ENCODE data around the gene JAKMIP2. TPM values are rescaled to one million over a fixed set of nuclear protein-coding genes. Genes with fewer than 3 reads are reported as not detected.

JAKMIP2 gene
- total and polyA plus RNA-seq, 4 donors, result 0.93 to 3.8 (median 2.1) TPM

- ATAC-seq (ENCODE audit: insufficient read depth, low FRiP score) (no peak), DNase-seq (no peak)
- H3K4me3 ChIP-seq, result no peak overlapping the region
- H3K9me3 ChIP-seq (ENCODE audit: control insufficient read depth in 4 of 4, insufficient read depth in 3 of 4, low read length in 3 of 4), result no peaks in the 10 kb centered on the region
- no peak overlapping the region for H3K9ac ChIP-seq (ENCODE audit: insufficient read depth in 1 of 2, low read length in 2 of 2)
- no peak for TF ChIP-seq CTCF (IDR thresholded peaks at IDR 0.05; ENCODE audit: control extremely low read depth, extremely low read depth)
- H3K27ac ChIP-seq (ENCODE audit: low read depth in 1 of 2, low read length in 1 of 2), result no peak overlapping the region
- H3K27me3 ChIP-seq (ENCODE audit: control insufficient read depth in 3 of 3, insufficient read depth in 3 of 3, low read length in 2 of 3), result no peaks in the 10 kb centered on the region
- peaks cover 0 to 4% (median 0%) of the 10 kb centered on the region in 5 donors for H3K4me1 ChIP-seq (ENCODE audit: control insufficient read depth in 5 of 5, insufficient read depth in 5 of 5, low read length in 5 of 5)
- no peaks in the 10 kb centered on the region for H3K36me3 ChIP-seq (ENCODE audit: control insufficient read depth in 4 of 4, insufficient read depth in 4 of 4, low read length in 4 of 4)
- 83 to 87% methylated on average over 2 of the region's 2 CpGs for WGBS, 2 donors
These were observed 156.1 kb downstream of the JAKMIP2 start for GRCh38 chr5:147626464-147626863.

GRCh38 chr5:147621016-147621415, 161.5 kb downstream of the JAKMIP2 start:
- Histone ChIP-seq H3K4me1 (ENCODE audit: control insufficient read depth in 5 of 5, insufficient read depth in 5 of 5, low read length in 5 of 5) (peaks cover 0 to 26% (median 0%) of the 10 kb centered on the region in 5 donors), H3K9me3 (ENCODE audit: control insufficient read depth in 4 of 4, insufficient read depth in 3 of 4, low read length in 3 of 4) (no peaks in the 10 kb centered on the region), H3K27ac (ENCODE audit: low read depth in 1 of 2, low read length in 1 of 2) (no peak overlapping the region), H3K27me3 (ENCODE audit: control insufficient read depth in 3 of 3, insufficient read depth in 3 of 3, low read length in 2 of 3) (no peaks in the 10 kb centered on the region), H3K4me3 (no peak overlapping the region), H3K9ac (ENCODE audit: insufficient read depth in 1 of 2, low read length in 2 of 2) (no peak overlapping the region), H3K36me3 (ENCODE audit: control insufficient read depth in 4 of 4, insufficient read depth in 4 of 4, low read length in 4 of 4) (no peaks in the 10 kb centered on the region)
- TF ChIP-seq CTCF (IDR thresholded peaks at IDR 0.05; ENCODE audit: control extremely low read depth, extremely low read depth), result no peak
- ATAC-seq (ENCODE audit: insufficient read depth, low FRiP score) (no peak), DNase-seq (peak in 2 of 3 donors; percentile 16 to 64)

- no peak overlapping the region for H3K9ac ChIP-seq (ENCODE audit: insufficient read depth in 1 of 2, low read length in 2 of 2)
- no peak overlapping the region for H3K4me3 ChIP-seq
- DNase-seq (no peak), ATAC-seq (ENCODE audit: insufficient read depth, low FRiP score) (no peak)
- peaks cover 0 to 27% (median 0%) of the 10 kb centered on the region in 5 donors for H3K4me1 ChIP-seq (ENCODE audit: control insufficient read depth in 5 of 5, insufficient read depth in 5 of 5, low read length in 5 of 5)
- H3K27me3 ChIP-seq (ENCODE audit: control insufficient read depth in 3 of 3, insufficient read depth in 3 of 3, low read length in 2 of 3), result no peaks in the 10 kb centered on the region
- no peak overlapping the region for H3K27ac ChIP-seq (ENCODE audit: low read depth in 1 of 2, low read length in 1 of 2)
- H3K36me3 ChIP-seq (ENCODE audit: control insufficient read depth in 4 of 4, insufficient read depth in 4 of 4, low read length in 4 of 4), result peaks cover 0 to 5% (median 1%) of the 10 kb centered on the region in 4 donors
- WGBS, 2 donors, result 70 to 85% methylated on average over 2 of the region's 2 CpGs
- no peaks in the 10 kb centered on the region for H3K9me3 ChIP-seq (ENCODE audit: control insufficient read depth in 4 of 4, insufficient read depth in 3 of 4, low read length in 3 of 4)
- no peak for TF ChIP-seq CTCF (IDR thresholded peaks at IDR 0.05; ENCODE audit: control extremely low read depth, extremely low read depth)
These were observed 163.1 kb downstream of the JAKMIP2 start for GRCh38 chr5:147619281-147619878.

All from lung (tissue), 12 donors.